A549 (cell line): Measurements from ENCODE around the gene DUS4L. TPM values are rescaled to one million over a fixed set of nuclear protein-coding genes. Genes with fewer than 3 reads are reported as not detected.
A peak's percentile ranks its signal among the peaks of the same experiment; 100 is the strongest.

Source experiments
- ATAC-seq, 2 experiments: fragments of 200-7000 bp in 1 of 2; fragments of >200 bp in 1 of 2; cut with Nextera tagmentation in 1 of 2; cut with Tn5 transposase in 1 of 2; 3 replicates each; pipeline versions ENCODE4 v1.8.0 to v1.9.1; 2018 to 2020; ENCODE audit warnings: mild to moderate bottlenecking in 1 of 2, moderate library complexity in 1 of 2
- CTCF ChIA-PET: fragments of 300-600 bp; sonication (Branson Sonifier 250); formaldehyde crosslinking; extraction: SDS; loops from one replicate; lab custom pipeline; 2021; ENCODE audit warnings: antibody characterized with exemption, inconsistent platforms; lab: Yijun Ruan, JAX
- POLR2A ChIA-PET: fragments of 350-600 bp; formaldehyde crosslinking; extraction: SDS; loops from one replicate; lab custom pipeline; 2021; ENCODE audit warnings: antibody characterized with exemption, inconsistent platforms; lab: Yijun Ruan, JAX
- DNase-seq, 2 experiments: peaks; one replicate each; pipeline versions ENCODE4 v3.0.0 to v3.0.0-alpha.2; 2011 to 2016; ENCODE audit warnings: low read depth in 1 of 2, low spot score in 1 of 2
- FAIRE-seq: peaks from 2 replicates; lab custom pipeline; 2011; peaks lifted over from hg19 to GRCh38; lab: Jason Lieb, UNC
- H3K27ac ChIP-seq, 2 experiments: fragments of >200 bp; sonication (Bioruptor Twin); formaldehyde crosslinking; 3 replicates each; pipeline ENCODE4 v1.5.1; 2016 to 2017
- H3K4me1 ChIP-seq: fragments of >200 bp; sonication (Bioruptor Twin); formaldehyde crosslinking; 3 replicates; pipeline ENCODE4 v1.6.1; 2016
- H3K4me2 ChIP-seq: fragments of >200 bp; sonication (Bioruptor Twin); formaldehyde crosslinking; 3 replicates; pipeline ENCODE4 v1.6.1; 2016
- H3K4me3 ChIP-seq: fragments of >200 bp; sonication (Bioruptor Twin); formaldehyde crosslinking; 3 replicates; pipeline ENCODE4 v1.5.1; 2016
- H3K9me3 ChIP-seq: fragments of >200 bp; sonication (Bioruptor Twin); formaldehyde crosslinking; 3 replicates; pipeline ENCODE4 v1.6.1; 2016
- ATOH8 ChIP-seq: fragments of 250-450 bp; sonication (Bioruptor Pico); IDR thresholded peaks from 2 replicates; pipeline ENCODE4 v1.5.0; 2020; ENCODE audit warnings: low read depth, mild to moderate bottlenecking, moderate library complexity
- CBX2 ChIP-seq: fragments of 200-600 bp; sonication (generic); IDR thresholded peaks from 2 replicates; pipeline ENCODE4 v1.6.1; 2016; ENCODE audit warnings: low read depth, mild to moderate bottlenecking, borderline replicate concordance
- CHD4 ChIP-seq: fragments of 200-600 bp; sonication (generic); IDR thresholded peaks from 2 replicates; pipeline ENCODE4 v1.6.1; 2016; ENCODE audit warnings: antibody characterized with exemption, mild to moderate bottlenecking, borderline replicate concordance
- ESRRA ChIP-seq: fragments of 150-350 bp; IDR thresholded peaks from 2 replicates; pipeline ENCODE4 v1.6.1; 2014; ENCODE audit warnings: mild to moderate bottlenecking, low read length, borderline replicate concordance
- FOXS1 ChIP-seq: fragments of 250-450 bp; sonication (Bioruptor Pico); IDR thresholded peaks from 2 replicates; pipeline ENCODE4 v1.5.0; 2020; ENCODE audit warnings: mild to moderate bottlenecking, moderate library complexity
- HMGXB4 ChIP-seq: fragments of 250-450 bp; sonication (Bioruptor Pico); IDR thresholded peaks from 2 replicates; pipeline ENCODE4 v1.5.0; 2021; ENCODE audit warnings: mild to moderate bottlenecking, moderate library complexity, borderline replicate concordance
- HOXB13 ChIP-seq: fragments of 250-450 bp; sonication (Bioruptor Pico); IDR thresholded peaks from 2 replicates; pipeline ENCODE4 v1.5.0; 2020; ENCODE audit warnings: low read depth, mild to moderate bottlenecking, moderate library complexity
- JUNB ChIP-seq: fragments of >200 bp; sonication (Bioruptor Twin); formaldehyde crosslinking; IDR thresholded peaks from 2 replicates; pipeline ENCODE4 v1.6.1; 2016
- NFE2L2 ChIP-seq: fragments of 150-350 bp; conservative IDR thresholded peaks from 2 replicates; pipeline ENCODE4 v1.6.1; 2014; ENCODE audit warnings: low read length
- NR3C1 ChIP-seq: fragments of >200 bp; sonication (Bioruptor Twin); formaldehyde crosslinking; IDR thresholded peaks from 3 replicates; pipeline ENCODE4 v1.6.1; 2017
- RARB ChIP-seq: fragments of 250-450 bp; sonication (Bioruptor Pico); IDR thresholded peaks from 2 replicates; pipeline ENCODE4 v1.8.0; 2021; ENCODE audit warnings: mild to moderate bottlenecking, moderate library complexity
- SMC3 ChIP-seq: fragments of >200 bp; sonication (Bioruptor Twin); formaldehyde crosslinking; IDR thresholded peaks from 3 replicates; pipeline ENCODE4 v1.6.1; 2018; ENCODE audit warnings: inconsistent platforms
- TFCP2L1 ChIP-seq: fragments of 250-450 bp; sonication (Bioruptor Pico); IDR thresholded peaks from 2 replicates; pipeline ENCODE4 v1.5.0; 2021; ENCODE audit warnings: mild to moderate bottlenecking
- ZFP36 ChIP-seq: fragments of 450-650 bp; IDR thresholded peaks from 2 replicates; pipeline ENCODE4 v1.6.1; 2014; ENCODE audit warnings: borderline replicate concordance; ENCODE audit not compliant: partially characterized antibody
- ZNF302 ChIP-seq: fragments of 250-450 bp; sonication (Bioruptor Pico); IDR thresholded peaks from 2 replicates; pipeline ENCODE4 v1.9.0; 2021; ENCODE audit warnings: inconsistent platforms, mild to moderate bottlenecking, moderate library complexity
- WGBS: methylation state at CpG from one replicate; pipeline ENCODE4 v1.1.6; 2017; ENCODE audit errors: missing lambda C conversion rate; 5-methylcytosine and 5-hydroxymethylcytosine counted together
- polyA plus RNA-seq, 4 experiments: library from polyadenylated mRNA; depleted of rRNA in 3 of 4; stranded (reverse); fragments of >200 nt; fragmentation: RNase III in 1 of 4; extraction: RNeasy Plus Mini Kit Qiagen cat#74134 plus additional on column Dnase treatment in 1 of 4; gene quantifications; 2 replicates in 3 of 4; 3 replicates in 1 of 4; pipeline ENCODE4 v1.2.3, GENCODE V29; 2011 to 2017
- TF ChIP-seq, protein P1 (sequence below): fragments of 450-650 bp; IDR thresholded peaks from 2 replicates; pipeline ENCODE4 v1.6.1; 2014; ENCODE audit warnings: antibody characterized with exemption
- TF ChIP-seq, protein P2 (sequence below): IDR thresholded peaks from 2 replicates; pipeline ENCODE4 v1.6.1; 2012; ENCODE audit warnings: low read depth, borderline replicate concordance

Gene DUS4L
- polyA plus RNA-seq, 2 of the 4 experiments (the other 2 are of a cell fraction): 10.1 to 17.4 TPM

GRCh38 chr7:107570298-107570697, 6.5 kb downstream of the DUS4L start (continued):
- TF ChIP-seq, protein P1, sequence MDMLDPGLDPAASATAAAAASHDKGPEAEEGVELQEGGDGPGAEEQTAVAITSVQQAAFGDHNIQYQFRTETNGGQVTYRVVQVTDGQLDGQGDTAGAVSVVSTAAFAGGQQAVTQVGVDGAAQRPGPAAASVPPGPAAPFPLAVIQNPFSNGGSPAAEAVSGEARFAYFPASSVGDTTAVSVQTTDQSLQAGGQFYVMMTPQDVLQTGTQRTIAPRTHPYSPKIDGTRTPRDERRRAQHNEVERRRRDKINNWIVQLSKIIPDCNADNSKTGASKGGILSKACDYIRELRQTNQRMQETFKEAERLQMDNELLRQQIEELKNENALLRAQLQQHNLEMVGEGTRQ: no peak
- TF ChIP-seq, all 56 proteins: peak for 0

DNA sequence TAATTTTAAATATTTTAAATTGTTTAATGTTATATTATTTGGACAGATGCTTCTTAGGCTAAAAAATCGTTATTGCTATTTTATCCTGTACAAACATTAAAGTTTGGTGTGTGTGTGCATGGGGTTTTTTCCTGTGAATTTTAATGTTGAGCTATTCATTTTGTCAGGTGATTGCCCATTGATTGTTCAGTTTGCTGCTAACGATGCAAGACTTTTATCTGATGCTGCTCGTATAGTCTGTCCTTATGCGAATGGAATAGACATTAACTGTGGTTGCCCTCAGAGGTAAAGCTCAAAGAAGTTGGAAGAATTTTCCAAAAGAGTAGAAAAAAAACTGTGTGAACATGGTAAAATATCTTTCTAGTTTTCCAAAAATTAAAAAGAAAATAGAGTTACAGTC, 9.8 kb downstream of the DUS4L start:
- Histone ChIP-seq H3K9me3 (no peaks in the 10 kb centered on the region), H3K27ac (no peak overlapping the region), H3K4me3 (no peak overlapping the region), H3K4me2 (no peak overlapping the region), H3K4me1 (no peaks in the 10 kb centered on the region)
- DNase-seq: no peak
- no peak for ATAC-seq
- no peak for FAIRE-seq
- ChIA-PET POLR2A (interaction anchor here (1.4 kb wide), 1 partner anchor 9 kb away, joined by 3 read pairs; the partner anchor contains the start of genes COG5 and DUS4L), CTCF (interaction anchor here (1.1 kb wide), 1 partner anchor 10 kb away, joined by 6 read pairs; the partner anchor contains the start of genes COG5 and DUS4L)
- WGBS: 75% methylated on average over 4 of the region's 4 CpGs
- TF ChIP-seq ZNF302 (CRISPR knock-in tag): no peak
- no peak for TF ChIP-seq JUNB
- no peak for TF ChIP-seq TFCP2L1 (CRISPR knock-in tag)
- no peak for TF ChIP-seq NR3C1
- no peak for TF ChIP-seq CBX2

- CTCF ChIA-PET: no interaction called here
- WGBS: under 1% methylated on average over 9 of the region's 9 CpGs
- peak overlapping the region; percentile 96 to 98 for H3K27ac ChIP-seq
- H3K4me1 ChIP-seq: peaks cover 12% of the 10 kb centered on the region; the same call in 2 of the 3 replicates
- TF ChIP-seq ZFP36: no peak
- no peak for TF ChIP-seq RARB
- no peak for TF ChIP-seq ZNF302 (CRISPR knock-in tag)
- no peak for TF ChIP-seq JUNB
- TF ChIP-seq SMC3: no peak
- TF ChIP-seq, protein P2, sequence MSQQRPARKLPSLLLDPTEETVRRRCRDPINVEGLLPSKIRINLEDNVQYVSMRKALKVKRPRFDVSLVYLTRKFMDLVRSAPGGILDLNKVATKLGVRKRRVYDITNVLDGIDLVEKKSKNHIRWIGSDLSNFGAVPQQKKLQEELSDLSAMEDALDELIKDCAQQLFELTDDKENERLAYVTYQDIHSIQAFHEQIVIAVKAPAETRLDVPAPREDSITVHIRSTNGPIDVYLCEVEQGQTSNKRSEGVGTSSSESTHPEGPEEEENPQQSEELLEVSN: no peak
- no peak for TF ChIP-seq FOXS1
- TF ChIP-seq HMGXB4 (CRISPR knock-in tag): no peak
- no peak for TF ChIP-seq HOXB13 (CRISPR knock-in tag)
- no peak for TF ChIP-seq NFE2L2
- TF ChIP-seq CHD4: no peak
- no peak for TF ChIP-seq ATOH8
- no peak for TF ChIP-seq ESRRA
- TF ChIP-seq CBX2: no peak
- TF ChIP-seq, all 56 proteins: peak for 0
- POLR2A ChIA-PET: interaction anchor here (0.6 to 1.7 kb wide), 4 partner anchors 15 to 511 kb away, joined by 3 to 16 read pairs (median 4); partner anchors contain the start of genes CBLL1, COG5 and DUS4L
- peak overlapping the region; percentile 71 for H3K4me3 ChIP-seq
- ATAC-seq (peak; percentile 73 to 75), DNase-seq (peak in 1 of 2 experiments; percentile 60), FAIRE-seq (no peak)
- H3K4me2 ChIP-seq: peak overlapping the region; percentile 80
- no peaks in the 10 kb centered on the region for H3K9me3 ChIP-seq
These were observed 15.7 kb downstream of the DUS4L start for GRCh38 chr7:107579554-107579884.
